Activated CD4-positive, alpha-beta T cell treated with anti-CD3 and anti-CD28 coated beads for 1 hour (primary cell): Measurements from ENCODE around the gene HBQ1.
"Not testable (repeated sequence)": the region's sequence is repeated elsewhere in the genome, so short reads cannot be mapped to it uniquely, and the experiment has no call there.

Source experiments
- DNase-seq: peaks from one replicate; pipeline ENCODE4 v3.0.0-alpha.2; 2020

The HBQ1 gene

GRCh38 chr16:180101-180675, at the start of gene HBQ1:
HBQ1 (plus strand) TSS chr16:180459; CDS start chr16:180487, 28 bp downstream.
- peak; percentile 12 for DNase-seq

- no peak for DNase-seq
Observed at GRCh38 chr16:130533-131173, 49.6 kb upstream of the HBQ1 start.

GRCh38 chr16:132120-132519, 48.1 kb upstream of the HBQ1 start:
- no peak for DNase-seq

GRCh38 chr16:133716-134115, 46.5 kb upstream of the HBQ1 start:
- no peak for DNase-seq

- DNase-seq: peak; percentile 12
Observed at GRCh38 chr16:138049-138417, 42.2 kb upstream of the HBQ1 start.

- DNase-seq: no peak
Observed at GRCh38 chr16:140175-140857, 39.9 kb upstream of the HBQ1 start.

- DNase-seq: no peak
Observed at GRCh38 chr16:142405-142967, 37.8 kb upstream of the HBQ1 start.

- DNase-seq: no peak
Observed at GRCh38 chr16:143047-143446, 37.2 kb upstream of the HBQ1 start.

- DNase-seq: no peak
Observed at GRCh38 chr16:143456-143855, 36.8 kb upstream of the HBQ1 start.

GRCh38 chr16:144797-145252, 35.4 kb upstream of the HBQ1 start:
- no peak for DNase-seq

GRCh38 chr16:146646-147045, 33.6 kb upstream of the HBQ1 start:
- DNase-seq: no peak

- DNase-seq: no peak
Observed at GRCh38 chr16:149024-149660, 31.1 kb upstream of the HBQ1 start.

GRCh38 chr16:152141-153128, 27.8 kb upstream of the HBQ1 start, which contains the start of gene HBZ:
HBZ (plus strand) TSS chr16:152644; CDS start chr16:152910, 266 bp downstream.
- no peak for DNase-seq

- DNase-seq: not testable (repeated sequence)
Observed at GRCh38 chr16:153129-153521, 27.1 kb upstream of the HBQ1 start.

- DNase-seq: not testable (repeated sequence)
Observed at GRCh38 chr16:153550-154216, 26.6 kb upstream of the HBQ1 start.

GRCh38 chr16:154217-155030, 25.8 kb upstream of the HBQ1 start:
- no peak for DNase-seq

- DNase-seq: no peak
Observed at GRCh38 chr16:155031-155398, 25.2 kb upstream of the HBQ1 start.

GRCh38 chr16:159136-159849, 21.0 kb upstream of the HBQ1 start:
- no peak for DNase-seq

- DNase-seq: not testable (repeated sequence)
Observed at GRCh38 chr16:160242-160641, 20.0 kb upstream of the HBQ1 start.

- no peak for DNase-seq
Observed at GRCh38 chr16:160691-161190, 19.5 kb upstream of the HBQ1 start.
